ENCODE data around the gene RPP14.
"Not testable (repeated sequence)": the region's sequence is repeated elsewhere in the genome, so short reads cannot be mapped to it uniquely, and the experiment has no call there.

Gene RPP14

GRCh38 chr3:58290446-58290845, 15.6 kb upstream of the RPP14 start:
- in situ Hi-C loops (cut with HindIII; ENCODE audit: low sequenced_read_pairs) = not testable (repeated sequence)

DNA sequence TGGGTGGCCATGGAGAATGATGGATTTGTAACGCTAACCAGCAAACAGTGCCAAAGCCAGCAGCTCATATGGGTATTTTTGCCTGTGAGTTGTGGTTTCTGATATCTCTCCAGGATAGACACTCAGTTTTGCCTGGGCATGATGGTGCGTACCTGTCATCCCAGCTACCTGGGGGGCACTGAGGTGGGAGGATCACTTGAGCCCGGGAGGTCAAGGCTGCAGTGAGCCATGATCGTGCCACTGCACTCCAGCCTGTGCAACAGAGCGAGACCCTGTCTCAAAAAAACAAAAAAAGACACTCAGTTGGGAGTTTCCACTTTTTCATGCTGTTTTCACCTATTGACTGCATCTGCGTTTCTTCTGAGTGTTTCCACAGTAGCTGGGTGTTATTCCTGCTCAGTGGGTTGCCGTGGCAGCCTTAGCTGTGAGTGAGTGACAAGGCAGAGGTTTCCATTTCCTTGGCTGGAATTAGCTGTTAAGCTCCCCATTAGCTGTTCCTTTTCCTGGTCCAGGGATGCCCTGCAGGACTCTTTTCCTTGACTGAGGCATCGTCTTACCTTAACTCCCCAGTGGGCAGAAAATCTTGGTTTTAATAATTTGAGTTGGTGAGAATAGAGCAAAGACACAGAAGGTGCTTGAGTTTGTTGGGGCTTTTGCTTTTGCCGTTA, 14.2 kb upstream of the RPP14 start:
- in situ Hi-C loops (cut with HindIII; ENCODE audit: low sequenced_read_pairs) = no loop called here

DNA sequence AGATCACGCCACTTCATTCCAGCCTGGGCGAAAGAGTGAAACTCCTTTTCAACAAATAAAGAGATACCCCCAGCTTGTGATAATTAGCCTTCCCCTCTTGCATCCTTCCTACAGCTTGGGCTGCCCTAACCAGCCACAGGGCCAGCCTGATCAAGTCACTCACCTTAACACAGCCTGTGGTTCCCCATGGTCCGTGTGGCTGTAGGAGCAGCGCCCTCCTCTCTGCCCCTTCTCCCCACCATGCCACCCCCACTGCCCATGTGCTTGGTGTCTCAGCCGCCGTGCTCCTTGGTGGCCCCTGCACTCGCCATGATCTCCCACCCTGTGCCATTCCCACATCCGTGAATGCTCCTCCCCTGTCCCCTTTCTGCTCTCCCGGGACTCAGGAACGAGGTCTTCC, 13.2 kb upstream of the RPP14 start:
- in situ Hi-C loops (cut with HindIII; ENCODE audit: low sequenced_read_pairs) = no loop called here

DNA sequence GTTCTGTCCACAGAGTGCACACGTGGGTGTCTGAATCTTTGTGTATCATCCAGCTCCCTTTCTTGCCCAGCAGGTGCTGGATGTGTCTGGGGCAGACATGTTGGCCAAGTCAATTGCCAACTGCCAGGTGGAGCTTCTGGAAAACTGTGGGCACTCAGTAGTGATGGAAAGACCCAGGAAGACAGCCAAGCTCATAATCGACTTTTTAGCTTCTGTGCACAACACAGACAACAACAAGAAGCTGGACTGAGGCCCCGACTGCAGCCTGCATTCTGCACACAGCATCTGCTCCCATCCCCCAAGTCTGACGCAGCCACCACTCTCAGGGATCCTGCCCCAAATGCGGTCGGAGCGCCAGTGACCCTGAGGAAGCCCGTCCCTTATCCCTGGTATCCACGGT, 12.5 kb upstream of the RPP14 start:
- in situ Hi-C loops (cut with HindIII; ENCODE audit: low sequenced_read_pairs) = no loop called here

DNA sequence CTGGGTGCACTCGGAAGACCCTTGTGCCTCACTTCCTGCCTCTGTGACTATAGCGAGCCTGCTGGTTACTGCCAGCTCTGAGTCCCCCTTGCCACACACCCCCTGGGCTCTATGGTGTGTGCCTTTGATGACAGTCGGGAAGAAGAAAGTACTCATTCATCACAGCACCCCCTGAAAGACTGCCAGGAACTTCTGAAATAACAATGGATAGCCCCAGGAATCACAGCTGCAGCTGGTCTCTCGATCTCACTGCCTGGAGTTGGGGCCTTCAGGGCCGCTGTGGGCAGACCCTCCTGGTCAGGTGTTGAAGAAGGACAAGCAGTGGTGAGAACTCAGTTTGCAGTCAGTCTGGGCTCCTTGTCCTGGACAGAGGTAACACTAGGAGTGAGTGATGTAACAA, 9.8 kb upstream of the RPP14 start:
- in situ Hi-C loops (cut with HindIII; ENCODE audit: low sequenced_read_pairs) = no loop called here

- in situ Hi-C loops (cut with HindIII; ENCODE audit: low sequenced_read_pairs) = no loop called here
These were observed 9.2 kb upstream of the RPP14 start for GRCh38 chr3:58296843-58297242.

GRCh38 chr3:58298190-58298589, 7.9 kb upstream of the RPP14 start:
- in situ Hi-C loops (cut with HindIII; ENCODE audit: low sequenced_read_pairs) = no loop called here

GRCh38 chr3:58299075-58299474, 7.0 kb upstream of the RPP14 start:
- in situ Hi-C loops (cut with HindIII; ENCODE audit: low sequenced_read_pairs) = no loop called here

DNA sequence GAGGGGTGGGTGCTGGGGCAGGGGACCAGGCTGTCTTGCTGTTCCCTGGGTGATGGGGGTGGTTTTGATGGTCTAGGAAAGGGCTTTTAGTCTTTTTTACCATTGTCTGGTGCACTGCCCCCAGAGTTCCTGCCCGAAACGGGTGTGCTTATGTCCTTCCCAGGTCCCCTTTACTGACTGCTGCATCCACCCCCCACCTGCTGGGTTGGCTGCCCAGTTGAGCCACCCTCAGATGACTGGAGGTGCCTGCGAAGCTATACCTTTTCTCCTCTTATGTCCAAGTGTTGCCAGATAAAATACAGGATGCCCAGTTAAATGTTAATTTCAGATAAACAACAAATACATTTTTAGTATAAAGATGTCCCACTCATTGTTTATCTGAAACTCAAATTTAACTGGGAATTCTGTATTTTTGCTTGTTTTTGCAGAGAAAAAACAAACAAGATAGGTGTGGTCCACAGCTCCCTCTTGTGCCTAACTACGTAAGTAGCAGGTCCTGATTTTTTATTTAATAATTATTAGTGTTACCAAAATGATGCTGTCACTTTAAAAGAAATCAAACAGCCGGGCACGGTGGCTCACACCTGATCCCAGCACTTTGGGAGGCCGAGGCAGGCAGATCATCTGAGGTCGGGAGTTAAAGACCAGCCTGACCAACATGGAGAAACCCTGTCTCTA, 6.1 kb upstream of the RPP14 start:
- in situ Hi-C loops (cut with HindIII; ENCODE audit: low sequenced_read_pairs) = loop anchor here (5.0 to 10.0 kb wide), 2 partner anchors 83 to 105 kb away; no protein-coding TSS in a partner anchor

DNA sequence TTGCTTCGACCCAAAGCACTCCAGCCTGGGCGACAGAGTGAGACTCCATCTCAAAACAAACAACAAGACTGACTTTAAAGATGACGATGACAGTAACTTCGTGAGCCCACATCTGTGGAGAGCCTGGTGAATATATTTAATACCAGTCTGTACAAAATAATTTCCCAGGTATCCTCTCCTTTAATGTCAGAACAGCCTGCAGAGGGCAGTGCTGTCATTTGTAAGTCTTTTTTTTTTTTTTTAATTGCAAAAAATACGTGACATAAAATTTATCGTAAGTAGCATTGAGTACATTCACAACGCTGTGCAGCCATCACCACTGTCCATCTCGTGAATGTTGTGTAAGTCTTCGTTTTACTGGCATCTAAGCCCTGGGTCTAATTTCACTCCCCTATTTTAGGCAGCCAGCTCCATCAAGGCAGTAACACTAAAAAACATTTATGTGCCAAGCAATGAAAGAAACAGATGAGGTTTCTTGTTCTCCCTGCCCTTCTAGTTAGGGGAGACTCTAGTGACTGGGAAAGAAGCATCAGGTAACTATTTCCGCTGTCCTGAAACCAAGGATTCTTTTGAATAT, 1.7 kb downstream of the RPP14 start:
- in situ Hi-C loops (cut with HindIII; ENCODE audit: low sequenced_read_pairs) = loop anchor here (10.0 kb wide), 1 partner anchor 113 kb away; no protein-coding TSS in a partner anchor

GRCh38 chr3:58308728-58309127, 2.7 kb downstream of the RPP14 start:
- in situ Hi-C loops (cut with HindIII; ENCODE audit: low sequenced_read_pairs) = loop anchor here (10.0 kb wide), 1 partner anchor 114 kb away; no protein-coding TSS in a partner anchor

- in situ Hi-C loops (cut with HindIII; ENCODE audit: low sequenced_read_pairs) = no loop called here
These were observed 11.8 kb downstream of the RPP14 start for GRCh38 chr3:58317811-58318210.

GRCh38 chr3:58321791-58322190, 15.7 kb downstream of the RPP14 start:
- in situ Hi-C loops (cut with HindIII; ENCODE audit: low sequenced_read_pairs) = loop anchor here (5.0 kb wide), 1 partner anchor 91 kb away; no protein-coding TSS in a partner anchor

DNA sequence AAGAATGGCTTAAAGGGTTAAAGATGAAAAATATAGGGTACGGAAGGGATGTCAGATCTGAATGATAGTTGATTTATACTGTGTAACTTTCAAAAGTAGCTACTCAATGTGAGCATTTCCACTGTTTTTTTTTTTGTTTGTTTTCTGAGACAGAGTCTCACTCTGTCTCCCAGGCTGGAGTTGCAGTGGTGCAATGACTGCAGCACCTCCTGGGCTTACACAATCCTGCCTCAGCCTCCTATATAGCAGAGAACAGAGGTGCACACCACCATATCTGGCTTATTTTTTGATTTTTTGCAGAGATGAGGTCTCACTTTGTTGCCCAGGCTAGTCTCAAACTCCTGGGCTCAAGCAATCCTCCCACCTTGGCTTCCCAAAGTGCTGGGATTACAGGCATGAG, 16.7 kb downstream of the RPP14 start:
- in situ Hi-C loops (cut with HindIII; ENCODE audit: low sequenced_read_pairs) = loop anchor here (5.0 kb wide), 1 partner anchor 90 kb away; no protein-coding TSS in a partner anchor

DNA sequence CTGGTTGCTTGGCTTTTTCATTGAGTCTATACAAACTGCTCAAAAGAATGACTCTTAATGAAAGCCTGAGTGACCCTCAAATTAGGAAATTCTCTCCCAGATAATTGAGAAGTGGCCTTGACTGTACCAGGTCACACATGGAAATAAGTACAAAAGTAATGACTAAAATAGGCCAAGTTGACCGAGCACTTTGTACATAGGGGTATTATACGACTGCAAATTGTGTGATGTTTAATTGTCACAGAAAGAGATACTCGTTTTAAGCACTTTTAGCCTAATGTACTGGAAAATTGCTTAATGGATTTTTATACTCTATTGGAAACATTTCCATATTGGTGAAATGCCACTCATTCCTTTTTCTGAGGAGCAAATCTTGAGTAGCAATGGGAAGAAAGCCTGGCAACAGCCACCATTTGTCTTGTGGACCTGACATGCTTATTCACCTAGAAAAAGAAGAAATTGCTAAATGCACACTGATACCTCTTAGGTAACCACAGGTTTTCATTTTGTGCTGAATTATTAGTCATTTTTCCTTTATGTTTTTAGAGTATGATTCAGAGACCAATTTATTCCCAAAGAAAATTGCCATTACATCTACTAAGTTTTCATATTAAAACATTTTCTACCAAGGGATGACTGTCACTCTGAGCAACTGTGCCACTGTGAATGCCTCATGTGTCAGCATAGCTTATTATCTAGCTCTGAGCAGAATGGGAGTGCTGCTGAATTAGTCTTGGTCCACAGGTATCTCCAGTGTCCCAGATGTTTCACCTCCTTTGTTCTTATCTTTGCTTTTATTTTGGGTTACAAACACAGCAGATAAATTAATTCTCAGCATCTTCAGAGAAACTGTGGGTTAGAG, 17.7 kb downstream of the RPP14 start:
- in situ Hi-C loops (cut with HindIII; ENCODE audit: low sequenced_read_pairs) = loop anchor here (5.0 kb wide), 1 partner anchor 89 kb away; no protein-coding TSS in a partner anchor

DNA sequence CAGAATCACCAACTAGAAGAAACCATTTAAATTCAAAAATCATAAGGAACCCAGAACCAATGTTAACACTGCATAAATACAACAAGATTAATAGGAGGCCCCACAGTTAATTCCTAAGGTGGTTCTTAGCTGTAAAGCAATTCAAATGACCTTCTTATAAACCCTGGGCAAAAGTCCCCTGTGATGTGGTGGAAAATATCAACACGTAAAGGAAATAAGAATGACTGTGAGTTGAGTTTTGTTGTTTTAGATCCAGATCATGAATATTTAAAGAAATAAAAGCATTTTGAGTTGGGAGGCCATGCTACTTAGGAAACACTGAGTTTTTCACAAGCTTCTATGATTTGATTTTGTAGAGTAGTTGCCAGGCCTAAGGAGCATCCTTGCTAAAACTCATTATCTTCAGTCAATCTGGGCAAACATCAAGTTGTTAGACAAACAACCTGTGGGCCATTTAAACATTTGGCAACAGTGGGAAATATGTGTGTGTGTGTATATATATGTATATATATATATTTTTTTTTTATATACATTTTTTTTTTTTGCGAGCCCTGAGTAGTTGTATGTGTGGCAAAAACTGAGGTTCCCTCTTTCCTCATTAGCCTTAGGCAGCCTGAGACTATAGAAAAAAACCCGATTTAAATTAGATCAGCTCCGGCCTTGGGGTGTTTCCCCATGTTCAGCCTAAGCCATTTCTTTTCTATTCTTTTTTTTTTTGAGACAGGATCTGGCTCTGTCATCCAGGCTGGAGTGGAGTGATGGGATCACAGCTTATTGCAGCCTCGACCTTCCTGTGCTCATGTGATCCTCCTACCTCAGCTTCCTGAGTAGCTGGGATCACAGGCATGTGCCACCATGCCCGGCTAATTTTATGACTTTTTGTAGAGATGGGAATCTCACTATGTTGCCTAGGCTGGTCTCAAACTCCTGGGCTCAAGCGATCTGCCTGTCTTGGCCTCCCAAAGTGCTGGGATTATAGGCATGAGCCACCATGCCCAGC, 18.6 kb downstream of the RPP14 start:
- in situ Hi-C loops (cut with HindIII; ENCODE audit: low sequenced_read_pairs) = loop anchor here (5.0 kb wide), 1 partner anchor 88 kb away; no protein-coding TSS in a partner anchor

- in situ Hi-C loops (cut with HindIII; ENCODE audit: low sequenced_read_pairs) = no loop called here
These were observed 19.5 kb downstream of the RPP14 start for GRCh38 chr3:58325525-58325992.

- in situ Hi-C loops (cut with HindIII; ENCODE audit: low sequenced_read_pairs) = no loop called here
These were observed 20.3 kb downstream of the RPP14 start for GRCh38 chr3:58326267-58326900.
